Epidermal melanocyte (primary cell): ENCODE measurements around the gene MRPL40.

ENCODE experiments used
- DNase-seq: peaks from one replicate; pipeline ENCODE4 v3.0.0; 2011; ENCODE audit warnings: low spot score; ENCODE audit not compliant: insufficient read length

MRPL40 gene

DNA sequence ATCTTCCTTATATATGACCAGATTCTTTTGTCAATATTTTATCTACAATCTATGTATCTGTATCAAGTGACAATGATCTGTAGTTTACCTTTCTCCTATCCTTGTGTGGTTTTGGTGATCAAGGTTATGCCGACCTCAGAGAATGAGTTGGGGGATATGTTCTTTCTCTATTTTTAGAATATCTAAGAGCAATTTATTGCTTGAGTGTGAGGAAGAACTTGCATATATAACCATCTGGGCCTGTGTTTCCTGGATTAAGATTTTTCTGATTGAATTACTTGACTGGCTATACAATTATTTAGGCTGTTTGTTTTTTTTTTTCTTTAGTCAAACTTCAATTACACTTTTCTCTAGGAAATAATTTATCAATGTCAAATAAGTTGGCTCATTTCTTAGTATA lies 29.2 kb downstream of the MRPL40 start:
- DNase-seq: no peak

DNA sequence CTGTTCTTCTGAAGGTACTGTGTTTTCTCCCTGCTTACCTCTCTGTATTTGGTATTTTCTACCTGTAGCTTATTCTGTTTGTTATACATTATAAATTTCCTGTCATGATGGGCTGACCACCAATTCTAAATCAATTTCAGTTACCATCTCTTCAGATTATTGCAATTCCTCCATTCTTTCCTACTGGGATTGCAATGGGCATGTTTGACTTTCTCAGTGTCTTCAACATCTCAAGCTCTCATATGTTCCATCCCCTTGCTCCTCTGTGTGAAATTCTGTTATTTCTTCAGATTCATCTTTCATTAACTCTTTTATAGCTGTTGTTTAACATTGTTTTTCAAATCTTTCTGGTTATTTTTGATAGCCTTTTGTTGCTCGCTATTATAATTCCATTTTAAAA lies 30.7 kb downstream of the MRPL40 start:
- no peak for DNase-seq

DNA sequence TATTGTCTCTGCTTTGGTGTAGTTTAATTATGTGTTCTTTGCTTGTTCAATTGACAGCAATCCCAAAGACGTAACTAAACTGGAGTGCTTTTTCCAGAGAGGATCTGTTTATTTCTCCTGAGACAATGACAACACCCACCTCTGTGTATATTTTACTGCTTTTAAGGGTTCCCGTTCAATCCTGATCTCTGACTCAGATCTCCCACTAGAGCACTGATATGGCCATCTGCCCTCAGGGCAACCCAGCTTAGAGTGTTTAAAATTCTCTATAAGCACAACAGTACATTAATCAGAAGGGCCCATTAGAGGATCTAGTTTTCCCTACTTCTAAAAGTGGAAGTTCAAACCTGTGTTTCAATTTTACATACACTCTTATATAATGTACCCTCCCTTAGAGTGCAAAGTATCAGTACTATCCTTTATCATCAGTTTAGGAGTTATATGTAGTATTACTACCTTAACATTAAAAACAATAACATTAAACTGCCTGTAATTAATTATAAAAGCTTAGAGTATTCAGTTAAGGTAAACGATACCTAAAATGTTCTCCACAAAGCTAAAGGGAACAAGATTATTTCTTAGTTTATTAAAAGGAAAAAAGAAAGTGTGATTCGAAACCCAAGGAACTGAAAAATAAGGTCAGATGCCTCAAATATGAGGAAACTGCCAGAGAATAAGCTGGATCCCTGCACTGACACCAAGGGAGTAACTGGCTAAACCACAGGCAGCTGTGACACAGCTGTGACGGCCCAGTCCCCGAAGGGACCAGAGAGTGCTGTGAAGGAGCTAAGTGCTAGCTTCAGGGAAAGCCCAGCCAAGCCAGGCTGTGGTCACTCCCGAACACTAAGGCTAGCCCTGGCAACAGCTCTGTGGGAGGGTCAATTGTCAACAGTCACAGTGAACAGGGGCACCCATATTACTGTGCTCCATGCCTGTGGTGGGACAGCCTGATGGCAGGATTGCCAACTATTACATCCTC lies 31.4 kb downstream of the MRPL40 start:
- DNase-seq: peak; percentile 44

DNA sequence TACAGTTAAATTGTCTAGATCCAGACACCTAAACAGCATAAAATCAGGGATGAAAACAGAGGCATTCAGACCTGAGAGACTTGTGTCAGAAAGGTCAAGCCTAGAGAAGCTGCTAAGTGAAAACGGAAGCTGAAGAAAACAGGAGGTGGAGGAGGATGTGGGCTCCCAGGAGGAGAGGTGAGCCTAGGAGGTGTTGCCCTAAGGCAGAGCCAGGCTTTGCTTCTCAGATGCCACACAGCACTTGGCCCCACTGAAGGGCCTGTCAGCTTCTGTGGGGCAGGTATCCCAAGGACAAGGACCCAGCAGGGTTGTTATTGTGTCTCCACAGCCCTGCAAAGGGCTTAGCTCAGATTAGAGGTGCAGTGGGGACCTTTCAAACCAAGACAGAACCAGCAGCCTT lies 32.2 kb downstream of the MRPL40 start:
- no peak for DNase-seq

DNA sequence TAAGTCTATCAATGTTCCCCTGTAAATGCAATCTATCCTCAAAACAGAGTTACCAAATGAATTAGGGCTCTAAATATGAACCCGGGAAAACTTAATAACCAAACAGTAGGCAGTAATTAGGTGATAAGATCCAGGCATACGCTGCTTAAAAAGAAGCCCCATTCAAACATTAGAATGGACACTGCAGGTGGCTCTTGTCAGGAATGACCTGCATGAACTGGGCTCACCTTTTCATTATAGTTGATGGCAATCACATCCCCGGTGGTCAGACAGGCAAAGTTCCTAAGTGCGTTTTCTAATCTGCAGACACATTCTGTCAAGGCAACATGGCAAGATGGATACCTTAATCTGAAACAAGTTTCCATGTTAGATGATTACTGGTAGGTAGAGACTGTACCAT lies 32.6 kb downstream of the MRPL40 start:
- DNase-seq: no peak

DNA sequence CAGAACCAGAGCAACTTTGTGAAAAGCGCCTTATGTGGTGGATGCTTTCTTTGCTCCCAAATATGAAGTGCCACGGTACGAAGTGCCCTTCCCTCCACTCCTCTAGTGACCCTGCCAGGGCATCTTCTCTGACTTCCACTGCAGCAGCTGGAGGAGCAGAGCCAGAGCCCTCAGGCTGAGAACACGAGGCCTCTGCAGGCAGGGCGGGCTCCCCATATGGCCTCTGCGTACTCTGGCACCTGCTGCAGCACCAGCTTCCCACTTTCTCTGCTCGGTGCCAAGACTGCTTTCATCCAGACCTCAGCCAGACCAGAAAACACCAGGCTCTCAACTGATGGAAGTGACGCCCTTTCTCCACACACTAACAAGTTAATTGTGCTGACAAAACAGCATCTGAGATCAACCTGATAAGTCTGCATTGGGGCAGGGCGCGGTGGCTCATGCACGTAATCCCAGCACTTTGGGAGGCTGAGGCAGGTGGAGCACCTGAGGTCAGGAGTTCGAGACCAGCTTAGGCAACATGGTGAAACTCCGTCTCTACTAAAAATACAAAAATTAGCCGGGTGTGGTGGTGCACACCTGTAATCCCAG lies 33.9 kb downstream of the MRPL40 start:
- no peak for DNase-seq

DNA sequence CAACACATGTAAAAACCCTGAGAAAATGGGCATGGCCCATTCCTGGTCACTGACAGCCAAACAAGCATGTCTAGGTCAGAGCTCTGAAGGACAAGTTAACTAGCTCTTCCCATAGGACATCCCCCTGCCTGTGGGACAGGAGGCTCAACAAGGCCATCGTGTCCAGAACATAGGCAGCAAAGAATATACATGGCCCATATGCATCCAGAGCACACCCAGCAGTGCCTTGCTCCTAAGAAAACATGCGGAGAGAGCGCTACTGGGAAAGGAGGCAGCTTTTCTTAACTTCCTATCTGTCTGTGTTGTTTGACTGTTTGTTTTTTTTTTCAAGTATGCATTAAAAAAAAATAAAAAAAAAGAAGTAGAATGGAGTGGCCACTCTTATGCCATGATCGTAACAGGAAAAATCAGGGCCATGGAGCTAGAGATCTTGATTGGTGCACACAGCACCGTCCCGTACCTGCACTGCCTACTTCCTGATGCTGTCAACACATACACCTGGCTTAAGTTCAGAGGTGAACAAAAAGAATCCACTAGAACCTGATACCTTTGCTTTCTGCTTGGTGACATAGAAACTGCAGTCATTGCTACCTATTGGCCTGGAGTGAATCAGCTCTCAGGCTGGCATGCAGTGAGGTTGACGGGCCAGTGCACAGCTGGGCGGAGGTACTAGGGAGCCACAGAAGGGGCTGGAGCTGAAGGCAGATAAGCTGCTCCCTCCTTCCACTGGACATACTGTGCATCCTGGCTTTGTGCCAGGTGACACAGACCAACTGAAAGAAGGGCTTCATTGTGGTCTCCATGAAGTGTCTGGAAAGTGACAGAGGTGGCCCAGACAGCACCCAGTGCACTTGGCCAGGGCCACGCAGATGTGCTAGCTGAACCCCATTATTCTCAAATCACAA lies 34.8 kb downstream of the MRPL40 start:
- DNase-seq: no peak

DNA sequence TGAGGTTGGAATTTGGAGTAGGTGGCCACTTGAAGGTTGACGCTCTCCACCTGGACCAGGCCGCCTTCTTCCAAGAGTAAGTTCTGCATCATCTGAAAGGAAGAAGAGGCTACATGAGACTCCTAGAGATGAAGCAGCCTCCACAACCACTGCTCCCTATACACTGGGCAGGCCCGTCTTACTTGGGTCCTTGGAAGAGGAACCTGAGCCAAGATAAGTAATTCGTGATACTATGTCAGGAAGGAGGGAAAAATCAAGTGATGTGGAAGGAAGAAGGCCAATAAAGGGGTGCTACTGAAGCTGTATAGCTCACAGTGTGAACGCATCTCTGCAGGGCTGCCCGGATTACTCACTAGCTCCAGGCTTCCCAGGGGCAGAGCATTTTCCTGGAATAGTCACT lies 35.6 kb downstream of the MRPL40 start:
- no peak for DNase-seq

DNA sequence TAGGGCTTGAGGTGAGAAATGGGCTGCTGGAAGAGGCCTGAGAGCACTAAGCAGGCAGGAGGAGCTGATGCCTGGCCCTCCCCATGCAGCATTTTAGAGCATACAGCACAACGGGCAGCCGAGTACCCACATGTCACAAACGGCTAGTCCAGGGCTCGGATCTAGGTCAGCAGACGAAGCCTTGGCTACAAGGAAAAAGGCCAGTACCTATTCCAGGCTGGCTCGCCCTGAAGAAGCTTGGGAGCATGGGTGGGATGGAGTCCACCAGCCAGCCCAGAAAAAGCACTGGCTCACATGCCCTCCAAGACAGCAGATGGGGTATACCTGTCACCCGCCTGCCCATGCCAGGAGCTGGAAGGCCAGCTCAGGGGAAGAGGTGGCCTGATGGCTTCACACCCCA lies 37.1 kb downstream of the MRPL40 start:
- DNase-seq: no peak

DNA sequence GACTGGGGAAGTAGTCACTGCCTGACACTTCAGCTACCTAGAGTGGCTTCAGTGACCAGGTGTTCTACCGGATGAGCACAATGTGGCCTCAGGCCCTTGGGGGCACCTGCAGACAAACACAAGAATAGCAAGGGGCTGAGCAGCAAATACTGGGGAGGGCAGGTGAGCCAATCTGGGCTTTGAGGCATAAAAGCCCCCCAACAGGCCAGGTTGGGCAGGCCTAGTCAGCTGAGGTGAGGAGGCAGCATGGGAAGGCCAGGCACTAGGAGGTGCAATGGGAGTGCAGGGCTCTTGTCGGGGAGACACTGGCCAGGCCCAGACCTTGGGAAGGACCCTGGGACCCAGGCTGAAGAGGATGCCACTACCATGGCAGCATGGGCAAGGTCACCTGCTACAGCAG lies 37.7 kb downstream of the MRPL40 start:
- DNase-seq: no peak

DNA sequence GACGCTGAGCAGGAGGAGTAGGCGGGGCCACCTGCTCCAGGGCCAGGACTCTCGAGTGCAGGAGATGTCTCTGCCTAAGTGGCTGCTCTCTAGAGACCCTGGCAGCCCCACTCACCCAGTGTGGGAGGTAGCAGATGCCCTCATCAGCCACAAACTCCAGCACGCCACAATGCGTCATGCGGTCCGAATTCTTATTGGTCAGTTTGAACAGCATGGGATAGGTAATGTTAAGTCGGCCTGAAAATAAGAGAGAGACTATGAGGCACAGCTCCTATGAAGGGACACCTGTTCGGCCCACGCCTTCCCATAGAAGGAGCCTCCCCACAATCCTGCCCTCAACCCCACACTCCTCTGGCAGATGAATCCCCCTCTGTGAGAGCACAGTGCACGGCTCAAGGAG lies 39.2 kb downstream of the MRPL40 start:
- no peak for DNase-seq

DNA sequence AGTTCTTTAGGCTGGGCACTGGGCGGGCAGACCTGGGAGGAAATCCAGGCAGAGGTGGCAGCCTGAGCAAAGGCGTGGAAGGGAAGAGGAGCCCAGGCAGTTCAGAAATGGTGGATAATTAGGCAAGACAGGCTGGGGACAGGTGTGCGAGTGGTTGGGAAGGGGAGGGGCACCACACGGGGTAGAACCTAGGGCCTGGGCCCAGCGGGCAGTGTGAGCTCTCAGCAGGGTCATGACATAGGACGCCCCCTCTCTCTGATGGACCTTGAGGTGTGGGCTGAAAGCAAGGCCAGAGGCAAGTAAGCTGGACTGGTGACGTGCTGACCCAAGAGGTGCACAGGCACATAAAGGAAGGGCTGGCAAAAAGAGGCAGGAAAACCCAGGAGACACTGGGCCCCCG lies 39.9 kb downstream of the MRPL40 start:
- DNase-seq: no peak

DNA sequence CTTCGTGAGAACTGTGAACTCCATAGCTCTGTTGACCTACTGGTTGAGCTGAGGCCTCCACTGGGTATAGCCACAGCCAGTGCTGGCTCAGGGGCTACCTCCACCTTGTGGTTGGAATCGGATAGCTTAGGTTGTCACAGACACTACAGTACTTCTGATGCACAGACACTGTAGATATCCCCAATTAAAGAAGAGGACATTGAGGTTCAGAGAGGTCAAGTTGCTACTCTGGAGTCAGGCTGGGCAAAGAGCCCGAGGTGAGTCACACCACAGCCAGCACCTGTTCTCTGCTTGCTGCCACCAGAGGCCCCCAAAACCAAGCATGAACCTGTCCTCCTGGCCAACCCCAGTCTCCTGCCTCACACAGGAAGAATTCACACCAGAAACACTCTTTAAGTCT lies 41.2 kb downstream of the MRPL40 start:
- DNase-seq: no peak

DNA sequence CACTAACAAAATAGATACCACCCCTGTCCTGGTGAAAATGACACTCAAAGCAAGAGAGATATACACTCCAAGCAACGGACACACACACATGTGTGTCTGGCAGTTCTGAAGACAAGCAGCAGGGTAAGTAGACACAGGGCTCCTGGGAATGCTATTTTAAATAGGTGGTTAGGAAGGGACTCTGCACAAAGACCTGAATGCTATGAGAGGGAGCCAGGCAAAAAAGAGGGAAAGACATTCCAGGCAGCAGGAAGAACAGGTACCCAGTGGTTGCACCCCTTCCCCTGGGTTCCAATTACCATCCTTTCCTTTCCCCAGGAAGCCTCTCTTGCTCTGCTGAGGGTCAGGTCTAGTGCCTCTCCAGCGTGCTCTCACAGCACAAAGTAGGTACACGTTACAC lies 43.7 kb downstream of the MRPL40 start:
- no peak for DNase-seq

DNA sequence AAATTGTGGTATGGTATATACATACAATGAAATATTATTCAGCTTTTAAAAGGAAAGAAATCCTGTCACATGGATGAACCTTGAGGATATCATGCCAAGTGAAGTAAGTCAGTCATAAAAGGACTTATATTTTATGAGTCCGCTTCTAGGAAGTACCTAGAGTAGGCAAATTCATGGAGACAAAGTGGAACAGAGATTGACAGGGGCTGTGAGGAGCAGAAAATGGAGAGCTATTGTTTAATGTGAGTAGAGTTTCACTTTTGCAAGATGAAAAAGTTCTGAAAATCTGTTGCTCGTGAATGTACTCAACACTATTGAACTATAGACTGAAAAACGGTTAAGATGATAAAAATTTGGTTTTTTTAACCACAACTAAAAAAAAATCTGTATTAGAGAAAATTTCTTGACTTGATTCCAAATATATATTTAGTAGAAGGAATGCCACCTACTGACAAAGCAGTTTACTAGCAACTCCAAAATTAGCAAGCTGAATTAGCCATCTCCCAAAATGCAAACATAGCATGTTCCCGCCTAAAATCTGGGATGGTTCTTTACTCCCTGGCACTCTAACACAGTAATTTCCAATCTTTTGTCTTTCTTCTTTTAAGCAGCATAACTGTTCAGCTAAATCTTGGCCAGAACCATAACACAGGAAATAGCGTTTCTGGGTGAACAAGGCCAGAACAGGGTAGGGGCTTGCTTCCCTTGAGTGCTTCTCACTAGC lies 45.1 kb downstream of the MRPL40 start:
- DNase-seq: no peak

DNA sequence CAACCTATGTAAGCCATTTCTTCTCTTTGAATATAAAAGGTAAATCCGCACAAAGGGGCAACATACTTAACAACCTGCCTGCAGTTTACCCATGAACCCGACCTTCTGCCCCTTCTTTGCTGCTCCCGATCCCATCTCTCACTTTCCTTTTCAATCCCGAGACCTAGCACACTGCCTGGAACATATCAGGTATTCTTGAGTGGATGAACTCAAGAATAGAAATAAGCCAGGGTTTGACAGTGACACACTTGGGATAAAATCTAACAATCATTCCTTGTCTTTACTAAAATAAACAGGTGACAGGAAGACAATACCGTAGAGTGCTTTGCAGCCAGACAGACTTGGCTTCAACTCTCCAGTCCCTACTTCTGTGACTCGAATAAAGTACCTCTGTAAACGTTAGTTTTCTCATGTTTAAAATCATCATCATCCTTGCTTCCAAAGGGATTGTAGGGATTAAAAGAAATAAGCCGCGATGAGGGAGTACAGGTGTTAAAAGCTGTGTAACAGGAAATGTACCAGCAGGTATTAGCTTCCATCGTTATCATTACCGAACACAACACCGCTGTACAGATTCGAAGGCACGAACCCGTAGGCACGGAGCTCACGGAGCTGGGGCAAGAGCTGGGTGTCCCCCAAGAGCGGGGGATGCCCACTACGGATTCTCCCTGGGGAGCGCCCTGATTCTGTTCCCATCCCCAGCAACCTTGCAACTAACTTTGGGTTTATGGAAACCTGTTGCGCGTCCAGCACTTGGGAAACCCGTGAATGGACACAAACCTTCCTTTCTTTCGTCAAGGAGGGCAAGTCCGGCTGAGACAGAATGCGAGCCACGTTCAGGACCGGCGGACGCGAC lies 45.9 kb downstream of the MRPL40 start:
- DNase-seq: no peak

DNA sequence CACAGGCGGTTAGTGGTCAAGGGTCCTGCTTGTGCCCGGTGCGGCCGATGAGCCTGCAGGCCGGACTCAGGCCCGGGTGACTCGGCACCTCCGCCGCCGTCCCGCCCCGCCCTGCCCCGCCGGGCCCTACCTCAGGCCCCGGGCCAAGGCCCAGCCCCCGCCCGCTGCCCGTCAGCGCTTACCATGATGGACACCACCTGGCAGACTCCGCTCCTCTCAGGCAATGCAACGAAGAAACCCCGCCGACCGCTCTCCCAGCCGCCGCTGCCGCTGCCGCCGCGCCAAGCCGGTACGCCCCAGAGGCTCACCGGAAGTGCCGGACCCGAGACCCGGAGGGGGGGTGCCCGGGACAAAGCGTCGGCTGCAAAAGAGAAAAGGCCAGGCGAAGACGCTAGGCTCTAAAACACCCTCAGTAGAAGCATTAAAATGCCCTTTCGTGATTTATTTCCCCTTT lies 46.6 kb downstream of the MRPL40 start, which contains the start of gene UFD1:
Gene UFD1 (minus strand): TSS at position 293 of the 454 bp plus-strand sequence. CDS start 108 bp downstream, at position 185.
- DNase-seq: peak; percentile 79

DNA sequence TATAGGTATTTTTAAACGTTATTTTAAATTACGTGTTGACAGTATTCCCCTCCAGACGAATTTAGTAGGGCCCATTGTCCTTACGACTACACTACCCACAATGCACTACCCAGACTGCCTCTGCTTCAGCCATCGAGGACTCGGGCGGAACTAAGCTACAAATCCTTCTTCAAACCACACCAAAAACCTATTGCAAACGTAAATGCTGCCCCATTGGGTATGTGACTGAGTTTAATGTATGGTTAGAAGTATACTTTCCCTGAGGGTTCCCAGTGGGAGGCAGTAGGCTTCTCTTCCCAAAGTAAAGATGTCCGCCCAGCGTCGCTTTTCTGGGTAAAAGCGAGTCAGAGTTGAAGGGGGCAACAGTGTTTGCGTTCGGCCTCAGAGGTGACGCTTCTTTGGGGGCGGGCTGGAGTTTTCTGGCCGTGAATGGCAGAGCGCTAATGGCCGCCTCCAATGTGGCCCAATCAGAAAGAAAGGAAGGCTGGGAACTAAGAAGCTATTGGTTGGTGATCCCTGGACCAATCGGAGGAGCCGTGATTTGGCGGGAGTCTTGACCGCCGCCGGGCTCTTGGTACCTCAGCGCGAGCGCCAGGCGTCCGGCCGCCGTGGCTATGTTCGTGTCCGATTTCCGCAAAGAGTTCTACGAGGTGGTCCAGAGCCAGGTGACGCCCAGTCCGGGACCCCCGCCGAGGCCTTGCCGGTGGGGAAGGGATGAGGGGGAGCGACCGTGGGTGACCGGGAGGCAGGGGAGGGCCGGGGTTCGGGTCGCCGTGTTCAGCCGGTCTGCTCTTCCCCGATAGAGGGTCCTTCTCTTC lies 47.2 kb downstream of the MRPL40 start, which contains the start of gene CDC45:
Gene CDC45 (plus strand): TSS at position 566 of the 818 bp plus-strand sequence. CDS start 49 bp downstream, at position 615.
- DNase-seq: peak; percentile 97

DNA sequence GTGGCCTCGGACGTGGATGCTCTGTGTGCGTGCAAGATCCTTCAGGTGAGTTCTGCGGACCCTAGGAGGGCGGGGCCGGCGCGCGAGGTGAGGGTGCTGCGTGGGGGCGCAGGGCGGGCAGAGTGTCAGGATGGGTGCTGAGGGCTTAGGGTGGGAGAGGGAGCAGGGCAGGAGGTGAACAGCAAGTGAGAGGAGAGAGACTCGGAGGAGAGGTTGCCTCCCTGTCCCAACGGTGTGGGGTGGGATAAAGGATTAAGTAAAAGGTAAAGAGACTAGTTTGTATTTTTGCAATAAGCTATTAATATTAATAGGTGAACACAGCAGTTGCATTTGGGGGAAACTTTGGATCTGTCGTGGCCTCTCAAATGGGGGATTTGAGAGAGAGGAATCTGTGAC lies 47.8 kb downstream of the MRPL40 start:
- no peak for DNase-seq
